B cell (primary cell): ENCODE measurements around the gene AXIN1. TPM values are rescaled to one million over a fixed set of nuclear protein-coding genes. Genes with fewer than 3 reads are reported as not detected.

Experiments
- ATAC-seq: fragments of 200-7000 bp; cut with Tn5 transposase; one replicate; pipeline ENCODE4 v1.10.0; 2021; ENCODE audit warnings: low read depth, mild to moderate bottlenecking, moderate number of reproducible peaks, moderate library complexity
- CTCF ChIA-PET: fragments of 350-600 bp; sonication (Branson Sonifier 250); formaldehyde crosslinking; loops from one replicate; lab custom pipeline; 2021; ENCODE audit warnings: antibody characterized with exemption, inconsistent platforms; lab: Charles Lee
- POLR2A ChIA-PET: fragments of 350-600 bp; sonication (Branson Sonifier 250); formaldehyde crosslinking; loops from one replicate; lab custom pipeline; 2021; ENCODE audit warnings: antibody characterized with exemption; lab: Charles Lee
- DNase-seq: peaks from one replicate; pipeline ENCODE4 v3.0.0; 2013
- H2AFZ ChIP-seq: 2 replicates; pipeline ENCODE4 v1.6.1; 2012; ENCODE audit warnings: mild to moderate bottlenecking, low read depth, low read length; ENCODE audit not compliant: insufficient read depth, poor library complexity, severe bottlenecking
- H3K27ac ChIP-seq, 2 donors: 1 replicate in 1 of 2; 2 replicates in 1 of 2; pipeline ENCODE4 v1.5.1; 2012 to 2013; ENCODE audit warnings: low read length in 2 of 2, mild to moderate bottlenecking in 2 of 2, moderate library complexity in 1 of 2
- H3K27me3 ChIP-seq, 4 experiments: fragments of 200-600 bp in 1 of 4; sonication (generic) in 1 of 4; replicated peaks in 1 of 4; 1 replicate in 2 of 4; 2 replicates in 2 of 4; pipeline versions ENCODE4 v1.6.1 to v1.7.0; 2013 to 2016; ENCODE audit warnings: low read length in 3 of 4, mild to moderate bottlenecking in 2 of 4, mixed read lengths in 1 of 4, moderate library complexity in 1 of 4; ENCODE audit not compliant: insufficient read depth in 4 of 4, control insufficient read depth in 3 of 4; ENCODE audit errors: control extremely low read depth in 1 of 4
- H3K36me3 ChIP-seq, 2 experiments: replicated peaks in 1 of 2; 1 replicate in 1 of 2; 2 replicates in 1 of 2; pipeline versions ENCODE4 v1.6.1 to v1.7.1; 2013; ENCODE audit warnings: low read length in 1 of 2; ENCODE audit not compliant: insufficient read depth in 2 of 2, control insufficient read depth in 1 of 2; ENCODE audit errors: control extremely low read depth in 1 of 2, extremely low read depth in 1 of 2
- H3K4me1 ChIP-seq, 2 donors: fragments of 200-600 bp in 1 of 2; sonication (generic) in 1 of 2; 1 replicate in 1 of 2; 2 replicates in 1 of 2; pipeline versions ENCODE4 v1.5.1 to v1.6.1; 2013 to 2017; ENCODE audit warnings: low read length in 2 of 2; ENCODE audit not compliant: control insufficient read depth in 2 of 2, insufficient read depth in 2 of 2
- H3K4me2 ChIP-seq: replicated peaks from 2 replicates; pipeline ENCODE3; 2012; ENCODE audit warnings: mild to moderate bottlenecking, low read depth, low read length; ENCODE audit not compliant: poor library complexity, severe bottlenecking
- H3K4me3 ChIP-seq, 5 experiments: fragments of 200-600 bp in 1 of 5; sonication (generic) in 1 of 5; 1 replicate in 3 of 5; 2 replicates in 2 of 5; pipeline versions ENCODE4 v1.5.1 to v1.7.0; 2011 to 2016; ENCODE audit warnings: low read length in 4 of 5, mild to moderate bottlenecking in 4 of 5, low read depth in 2 of 5, control low read depth in 1 of 5, moderate library complexity in 1 of 5; ENCODE audit not compliant: insufficient read depth in 1 of 5; ENCODE audit errors: control extremely low read depth in 1 of 5, extremely low read depth in 1 of 5
- H3K79me2 ChIP-seq: fragments of 200-600 bp; sonication (generic); one replicate; pipeline ENCODE4 v1.6.0; 2016; ENCODE audit warnings: low read length; ENCODE audit not compliant: control insufficient read depth, insufficient read depth
- H3K9ac ChIP-seq: fragments of 200-600 bp; sonication (generic); 2 replicates; pipeline ENCODE4 v1.6.1; 2017; ENCODE audit warnings: mild to moderate bottlenecking, low read length, moderate library complexity
- H3K9me3 ChIP-seq, 3 donors: one replicate each; pipeline versions ENCODE4 v1.6.1 to v1.7.1; 2013; ENCODE audit warnings: low read length in 2 of 3; ENCODE audit not compliant: control insufficient read depth in 2 of 3, insufficient read depth in 1 of 3; ENCODE audit errors: control extremely low read depth in 1 of 3
- H4K20me1 ChIP-seq: 2 replicates; pipeline ENCODE4 v1.6.0; 2012; ENCODE audit warnings: mild to moderate bottlenecking, low read length; ENCODE audit not compliant: insufficient read depth, control insufficient read depth, poor library complexity, severe bottlenecking
- H3K27ac Mint-ChIP-seq: one replicate; pipeline ENCODE4 v1.8.0; 2021; ENCODE audit warnings: mixed read lengths
- H3K27me3 Mint-ChIP-seq: one replicate; pipeline ENCODE4 v1.8.0; 2021; ENCODE audit warnings: mixed read lengths
- H3K4me1 Mint-ChIP-seq: one replicate; pipeline ENCODE4 v1.8.0; 2021; ENCODE audit warnings: mixed read lengths
- H3K4me3 Mint-ChIP-seq: one replicate; pipeline ENCODE4 v1.8.0; 2021; ENCODE audit warnings: mixed read lengths
- H3K9me3 Mint-ChIP-seq: one replicate; pipeline ENCODE4 v1.8.0; 2022; ENCODE audit warnings: mixed read lengths; ENCODE audit not compliant: insufficient read depth
- EZH2 ChIP-seq: IDR thresholded peaks from 2 replicates; pipeline ENCODE4 v1.6.1; 2012; ENCODE audit warnings: borderline replicate concordance, low read depth, mild to moderate bottlenecking, moderate library complexity, low read length; ENCODE audit not compliant: insufficient read depth, poor library complexity, severe bottlenecking
- WGBS: methylation state at CpG from one replicate; pipeline ENCODE4 v1.1.5; 2013; ENCODE audit warnings: missing lambda C conversion rate; ENCODE audit not compliant: insufficient coverage; 5-methylcytosine and 5-hydroxymethylcytosine counted together
- intact Hi-C: fragments of 100-400 bp; cut with micrococcal nuclease; formaldehyde crosslinking; loops from one replicate; pipeline ENCODE4 v1.10.0; 2022
- polyA plus RNA-seq: library from polyadenylated mRNA; depleted of rRNA; stranded (reverse); fragments of >200 nt; gene quantifications from 2 replicates; pipeline ENCODE4 v1.2.3, GENCODE V29; 2012
- total RNA-seq, 2 donors: library from RNA; stranded (reverse); fragments of 120-200 nt in 1 of 2; gene quantifications; 1 replicate in 1 of 2; 2 replicates in 1 of 2; pipeline versions ENCODE4 v1.2.3 to v1.2.4, GENCODE V29; 2013 to 2022
- TF ChIP-seq, protein P1 (sequence below): fragments of 200-600 bp; IDR thresholded peaks from one replicate; pipeline ENCODE4 v1.8.0; 2022; ENCODE audit warnings: antibody characterized with exemption, mild to moderate bottlenecking

The AXIN1 gene
- total and polyA plus RNA-seq, 2 donors (not counting 1 experiment from before 2014, with no cell fraction given) = 39.0 to 40.8 TPM

GRCh38 chr16:366476-366875 lies 14.0 kb upstream of the AXIN1 start:
- Histone ChIP-seq H3K4me1 (peaks cover 6 to 26% of the 10 kb centered on the region in 2 donors), H3K27ac (no peak overlapping the region), H3K36me3 (peaks cover 0 to 26% of the 10 kb centered on the region in 2 experiments), H2AFZ (no peak overlapping the region), H3K4me2 (no peak overlapping the region), H3K9ac (no peak overlapping the region), H3K9me3 (no peaks in the 10 kb centered on the region), H3K79me2 (no peaks in the 10 kb centered on the region), H3K27me3 (peaks cover 0 to 10% (median 0%) of the 10 kb centered on the region in 4 experiments), H4K20me1 (no peaks in the 10 kb centered on the region), H3K4me3 (no peak overlapping the region)
- Mint-ChIP-seq H3K4me3 (no peak overlapping the region), H3K4me1 (peaks cover 18% of the 10 kb centered on the region), H3K27me3 (peaks cover 5% of the 10 kb centered on the region), H3K9me3 (no peaks in the 10 kb centered on the region), H3K27ac (no peak overlapping the region)
- POLR2A ChIA-PET = no interaction called here
- CTCF ChIA-PET = interaction anchor here (1.2 kb wide), 1 partner anchor 249 kb away, joined by 3 read pairs; no protein-coding TSS in a partner anchor
- no peak for DNase-seq
- TF ChIP-seq, protein P1, sequence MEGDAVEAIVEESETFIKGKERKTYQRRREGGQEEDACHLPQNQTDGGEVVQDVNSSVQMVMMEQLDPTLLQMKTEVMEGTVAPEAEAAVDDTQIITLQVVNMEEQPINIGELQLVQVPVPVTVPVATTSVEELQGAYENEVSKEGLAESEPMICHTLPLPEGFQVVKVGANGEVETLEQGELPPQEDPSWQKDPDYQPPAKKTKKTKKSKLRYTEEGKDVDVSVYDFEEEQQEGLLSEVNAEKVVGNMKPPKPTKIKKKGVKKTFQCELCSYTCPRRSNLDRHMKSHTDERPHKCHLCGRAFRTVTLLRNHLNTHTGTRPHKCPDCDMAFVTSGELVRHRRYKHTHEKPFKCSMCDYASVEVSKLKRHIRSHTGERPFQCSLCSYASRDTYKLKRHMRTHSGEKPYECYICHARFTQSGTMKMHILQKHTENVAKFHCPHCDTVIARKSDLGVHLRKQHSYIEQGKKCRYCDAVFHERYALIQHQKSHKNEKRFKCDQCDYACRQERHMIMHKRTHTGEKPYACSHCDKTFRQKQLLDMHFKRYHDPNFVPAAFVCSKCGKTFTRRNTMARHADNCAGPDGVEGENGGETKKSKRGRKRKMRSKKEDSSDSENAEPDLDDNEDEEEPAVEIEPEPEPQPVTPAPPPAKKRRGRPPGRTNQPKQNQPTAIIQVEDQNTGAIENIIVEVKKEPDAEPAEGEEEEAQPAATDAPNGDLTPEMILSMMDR = no peak
- TF ChIP-seq EZH2 = no peak
- no peak for ATAC-seq
- 80% methylated on average over 6 of the region's 10 CpGs for WGBS
- intact Hi-C loops = no loop called here

GRCh38 chr16:364595-365491 lies 12.3 kb upstream of the AXIN1 start:
- Histone ChIP-seq H3K9ac (no peak overlapping the region), H3K4me1 (peaks cover 0 to 15% of the 10 kb centered on the region in 2 donors), H3K79me2 (no peaks in the 10 kb centered on the region), H3K27me3 (peaks cover 0 to 10% (median 0%) of the 10 kb centered on the region in 4 experiments), H3K27ac (no peak overlapping the region), H4K20me1 (no peaks in the 10 kb centered on the region), H3K9me3 (no peaks in the 10 kb centered on the region), H3K4me2 (no peak overlapping the region), H3K4me3 (no peak overlapping the region), H3K36me3 (peaks cover 0 to 26% of the 10 kb centered on the region in 2 experiments), H2AFZ (no peak overlapping the region)
- Mint-ChIP-seq H3K9me3 (no peaks in the 10 kb centered on the region), H3K27ac (no peak overlapping the region), H3K4me1 (peaks cover 9% of the 10 kb centered on the region), H3K27me3 (peaks cover 5% of the 10 kb centered on the region), H3K4me3 (no peak overlapping the region)
- POLR2A ChIA-PET = no interaction called here
- ATAC-seq (no peak), DNase-seq (no peak)
- CTCF ChIA-PET = interaction anchor here (0.6 to 1.6 kb wide), 3 partner anchors 247 to 258 kb away, joined by 3 to 9 read pairs (median 4); no protein-coding TSS in a partner anchor
- no peak for TF ChIP-seq EZH2
- TF ChIP-seq, protein P1 = no peak
- 64% methylated on average over 16 of the region's 19 CpGs for WGBS
- intact Hi-C loops = no loop called here
